GM08714 (cell line): ENCODE measurements around the gene DLG2.
"Not testable (repeated sequence)": the region's sequence is repeated elsewhere in the genome, so short reads cannot be mapped to it uniquely, and the experiment has no call there.

ENCODE experiments used
- H3K4me3 ChIP-seq: fragments of 200-500 bp; sonication (Bioruptor generic); 2 replicates; pipeline ENCODE4 v1.5.1; 2014; ENCODE audit warnings: mild to moderate bottlenecking, low read length, inconsistent platforms
- ZNF274 ChIP-seq: IDR thresholded peaks from 2 replicates; pipeline ENCODE4 v1.6.1; 2012; ENCODE audit warnings: mild to moderate bottlenecking, low read depth, low read length

Gene DLG2

DNA sequence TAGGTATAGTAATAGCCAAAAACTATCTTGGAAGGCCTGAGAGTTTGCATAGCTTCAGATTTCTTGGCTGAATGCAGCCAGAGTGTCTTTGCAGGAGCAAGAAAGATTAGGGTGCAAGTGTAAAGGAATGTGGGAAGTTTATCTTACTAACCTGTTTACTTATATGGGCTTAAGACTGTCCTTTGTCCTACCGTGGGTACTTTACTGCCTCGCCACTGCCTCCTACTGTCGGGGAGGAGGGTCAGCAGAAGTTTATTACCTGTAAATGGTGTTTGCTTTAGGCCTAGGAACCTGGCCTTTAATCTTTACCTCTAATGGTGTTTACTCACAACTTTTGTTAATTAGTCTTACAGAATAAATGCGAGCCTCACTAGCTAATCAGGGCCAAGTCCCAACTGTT lies 633.8 kb downstream of the DLG2 start:
- no peak for TF ChIP-seq ZNF274

DNA sequence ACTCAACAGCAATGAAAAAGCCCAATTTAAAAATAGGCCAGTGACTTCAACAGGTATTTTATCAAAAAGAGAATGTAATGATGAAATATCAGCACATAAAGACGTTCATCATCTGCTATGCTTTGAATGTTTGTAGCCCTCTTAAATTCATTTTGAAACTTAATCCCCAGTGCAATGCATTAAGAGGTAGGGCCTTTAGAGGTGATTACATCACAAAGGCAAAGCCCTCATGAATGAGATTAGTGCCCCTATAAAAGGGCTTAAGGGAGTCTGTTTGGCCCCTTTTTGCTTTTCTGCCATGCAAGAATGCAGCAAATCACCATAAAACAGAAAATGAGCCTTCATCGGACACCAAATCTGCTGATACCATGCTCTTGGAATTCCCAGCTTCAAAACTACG lies 637.0 kb downstream of the DLG2 start:
- no peak overlapping the region for H3K4me3 ChIP-seq
- no peak for TF ChIP-seq ZNF274

More for the DNA sequence above, 633.8 kb downstream of the DLG2 start:
- no peak overlapping the region for H3K4me3 ChIP-seq

DNA sequence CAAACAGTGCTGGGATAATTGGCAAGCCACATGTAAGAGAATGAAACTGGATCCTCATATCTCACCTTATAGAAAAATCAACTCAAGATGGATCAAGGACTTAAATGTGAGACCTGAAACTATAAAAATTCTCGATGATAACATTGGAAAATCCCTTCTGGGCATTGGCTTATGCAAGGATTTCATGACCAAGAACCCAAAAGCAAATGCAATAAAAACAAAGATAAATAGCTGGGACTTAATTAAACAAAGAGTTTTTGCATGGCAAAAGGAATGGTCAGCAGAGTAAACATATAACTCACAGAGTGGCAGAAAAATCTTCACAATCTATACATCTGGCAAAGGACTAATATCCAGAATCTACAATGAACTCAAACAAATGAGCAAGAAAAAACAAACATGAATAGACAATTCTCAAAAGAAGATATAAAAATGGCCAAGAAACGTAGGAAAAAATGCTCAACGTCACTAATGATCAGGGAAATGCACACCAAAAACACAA lies 639.4 kb downstream of the DLG2 start:
- not testable (repeated sequence) for H3K4me3 ChIP-seq

DNA sequence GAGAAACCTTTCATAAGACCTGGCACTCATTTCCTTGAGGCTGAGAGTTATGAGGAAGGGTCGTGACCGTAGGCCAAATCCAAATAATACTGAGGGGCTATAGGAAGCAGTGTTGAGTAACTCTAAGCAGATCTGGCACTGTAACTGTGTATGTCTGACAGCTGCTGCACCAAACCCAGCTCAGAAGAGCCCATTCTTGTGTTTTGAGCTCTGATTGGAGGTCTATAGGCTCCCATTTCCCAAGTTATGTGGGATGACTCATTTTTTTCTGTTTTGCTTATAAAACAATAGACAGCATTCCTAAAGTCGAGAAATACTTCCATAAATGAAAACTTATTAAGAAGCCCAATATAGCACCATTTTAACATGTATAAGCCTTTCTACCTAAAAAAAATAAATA lies 645.8 kb downstream of the DLG2 start:
- H3K4me3 ChIP-seq: no peak overlapping the region
- no peak for TF ChIP-seq ZNF274

DNA sequence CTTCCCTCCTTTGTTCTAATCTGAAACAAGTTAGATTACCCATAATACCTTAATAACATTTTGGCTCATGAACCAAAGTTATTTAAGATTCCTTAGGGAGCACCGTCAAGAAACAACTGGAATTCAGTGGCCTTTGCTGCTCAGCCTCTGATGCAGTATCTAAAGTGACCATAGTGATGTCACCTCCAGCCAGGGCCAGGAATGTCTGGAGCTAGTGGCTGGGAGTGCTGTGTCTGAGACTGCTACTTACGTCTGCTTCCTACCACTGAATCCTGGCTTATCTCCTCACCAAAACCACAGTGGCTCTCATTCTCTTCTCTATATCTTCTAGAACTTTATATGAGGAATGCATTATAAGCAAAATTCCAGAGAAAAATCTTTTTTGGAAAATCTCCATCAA lies 658.0 kb downstream of the DLG2 start:
- no peak overlapping the region for H3K4me3 ChIP-seq
- no peak for TF ChIP-seq ZNF274

DNA sequence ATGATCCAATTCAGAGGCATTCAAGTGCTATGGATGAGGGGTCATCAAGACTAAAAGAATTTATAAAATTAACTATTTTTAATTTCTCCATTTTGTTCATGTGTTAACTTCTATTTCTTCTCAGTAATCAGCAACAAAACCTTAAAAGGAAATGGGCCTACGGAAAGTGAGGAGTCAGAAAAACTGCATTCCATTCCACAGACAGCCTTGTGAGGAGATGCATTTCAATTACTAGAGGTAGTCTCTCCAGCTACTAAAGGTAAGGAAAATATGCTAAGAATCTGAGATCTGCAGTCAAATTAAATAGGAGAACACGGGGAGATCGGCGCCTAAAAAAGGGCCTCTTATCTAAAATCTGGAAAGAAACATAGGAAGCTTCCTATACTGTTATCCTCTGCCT lies 661.7 kb downstream of the DLG2 start:
- no peak for TF ChIP-seq ZNF274

DNA sequence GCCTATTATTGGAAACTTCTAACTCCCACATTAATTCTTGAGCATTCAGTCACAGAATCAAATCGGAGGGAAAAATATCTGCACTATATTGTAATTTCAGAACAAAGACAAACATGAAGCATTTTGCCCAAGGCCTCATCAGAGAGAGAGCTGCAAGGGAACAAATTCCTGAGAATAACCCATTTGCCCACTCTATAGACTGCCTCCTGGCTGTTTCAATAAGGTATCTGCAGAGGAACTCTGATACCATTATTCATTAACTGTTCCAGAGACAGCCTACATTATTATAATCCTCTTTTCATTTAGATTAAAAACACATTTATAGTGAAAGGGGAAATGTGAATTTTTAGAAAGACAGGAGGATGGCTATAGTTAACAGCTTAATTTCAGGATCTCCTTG lies 663.9 kb downstream of the DLG2 start:
- no peak overlapping the region for H3K4me3 ChIP-seq
- no peak for TF ChIP-seq ZNF274

More for the DNA sequence above, 661.7 kb downstream of the DLG2 start:
- H3K4me3 ChIP-seq: no peak overlapping the region

DNA sequence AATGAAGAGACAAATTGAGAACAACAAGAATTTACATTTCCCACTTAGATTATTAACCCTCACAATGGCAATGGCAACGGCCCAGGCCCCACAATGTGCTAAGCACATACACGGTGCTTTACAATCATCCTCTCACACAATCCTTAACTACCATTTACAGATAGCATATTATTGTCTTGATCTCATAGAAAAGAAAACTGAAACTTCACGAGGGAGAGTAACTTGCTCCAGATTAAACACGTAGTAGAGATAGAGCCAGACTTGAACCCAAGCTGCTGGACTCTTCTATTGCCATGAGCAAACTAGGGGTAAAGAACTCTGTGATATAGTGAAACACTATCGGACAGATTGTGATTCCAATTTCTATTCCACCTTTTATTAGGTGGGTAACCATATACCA lies 665.1 kb downstream of the DLG2 start:
- H3K4me3 ChIP-seq: no peak overlapping the region
- no peak for TF ChIP-seq ZNF274

DNA sequence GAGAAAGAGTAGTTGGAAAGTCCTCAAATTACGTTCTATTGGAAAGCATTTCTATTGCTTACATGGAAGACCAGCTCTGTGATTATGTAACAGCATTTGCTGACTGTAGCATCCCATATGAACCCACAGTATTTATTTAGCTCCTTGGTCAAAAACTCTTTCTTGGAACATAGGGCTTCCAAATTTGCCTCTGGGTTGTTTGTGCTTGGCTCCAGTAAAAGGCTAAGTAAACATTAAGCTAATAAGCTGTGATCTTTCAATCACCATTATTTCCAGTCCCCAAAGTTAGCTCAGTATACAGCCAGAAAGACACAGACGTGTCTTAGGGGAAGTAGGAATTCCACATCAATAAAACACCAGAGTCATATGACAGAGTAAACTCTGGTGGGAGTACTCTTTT lies 668.8 kb downstream of the DLG2 start:
- no peak overlapping the region for H3K4me3 ChIP-seq
- TF ChIP-seq ZNF274: no peak

DNA sequence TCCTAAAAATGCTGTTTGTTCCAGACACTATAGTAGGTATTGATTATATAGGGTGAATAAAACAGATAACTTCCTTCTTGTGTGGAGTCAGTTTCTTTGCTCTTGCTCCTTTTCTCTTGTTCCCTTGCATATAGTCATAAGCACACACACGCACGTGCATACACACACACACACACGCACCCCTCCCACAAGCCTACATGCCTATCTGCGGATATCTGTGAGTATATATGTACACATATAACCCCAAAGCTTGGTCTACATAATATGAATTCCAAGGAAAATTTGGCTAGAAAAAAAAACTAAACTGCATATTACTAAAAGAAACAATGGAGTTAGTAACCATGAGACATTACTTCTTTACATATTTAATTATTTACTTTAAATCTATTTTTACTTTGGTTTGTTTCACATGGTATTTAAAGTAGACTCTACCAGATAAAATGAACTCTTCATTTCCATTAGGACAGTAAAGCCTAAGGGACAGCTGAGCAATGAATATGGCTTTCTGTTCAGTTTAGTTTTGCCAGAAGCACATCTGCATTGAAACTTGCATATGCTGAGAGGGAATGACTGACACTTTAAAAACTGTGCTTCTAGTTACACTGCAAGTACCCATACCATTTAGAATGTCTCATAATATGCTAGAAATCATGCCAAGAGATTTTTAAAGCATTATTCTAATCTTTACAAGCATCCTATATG lies 676.4 kb downstream of the DLG2 start:
- no peak for TF ChIP-seq ZNF274
- H3K4me3 ChIP-seq: no peak overlapping the region

DNA sequence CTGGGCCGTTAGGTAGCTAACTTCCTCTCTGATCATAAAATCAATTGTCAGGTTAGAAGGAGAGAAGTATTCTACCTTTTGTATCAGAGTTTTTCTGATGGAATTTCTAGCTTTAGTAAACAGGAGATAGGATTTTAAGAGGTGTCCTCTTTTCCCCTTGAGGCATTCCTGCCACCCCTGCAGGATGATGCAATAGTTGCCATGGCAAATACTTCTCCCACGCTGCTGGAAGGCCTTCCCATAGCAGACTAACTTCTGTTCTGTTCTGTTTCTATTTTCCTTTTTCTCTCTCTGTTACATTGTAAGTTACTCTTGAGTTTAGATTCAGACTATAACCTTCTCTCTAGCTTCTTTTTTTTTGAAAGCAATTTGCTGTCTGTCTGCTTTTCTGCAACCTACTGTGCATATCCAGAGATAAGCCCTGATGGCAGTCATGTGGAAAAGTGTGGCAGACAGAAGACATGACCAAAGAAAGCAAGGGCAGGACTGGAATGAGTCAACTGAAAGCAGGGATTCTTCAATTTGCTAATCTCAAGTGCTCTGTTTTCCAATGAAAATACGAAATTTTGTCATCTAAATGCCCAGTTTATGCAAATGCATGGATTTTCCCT lies 679.1 kb downstream of the DLG2 start:
- no peak for TF ChIP-seq ZNF274

DNA sequence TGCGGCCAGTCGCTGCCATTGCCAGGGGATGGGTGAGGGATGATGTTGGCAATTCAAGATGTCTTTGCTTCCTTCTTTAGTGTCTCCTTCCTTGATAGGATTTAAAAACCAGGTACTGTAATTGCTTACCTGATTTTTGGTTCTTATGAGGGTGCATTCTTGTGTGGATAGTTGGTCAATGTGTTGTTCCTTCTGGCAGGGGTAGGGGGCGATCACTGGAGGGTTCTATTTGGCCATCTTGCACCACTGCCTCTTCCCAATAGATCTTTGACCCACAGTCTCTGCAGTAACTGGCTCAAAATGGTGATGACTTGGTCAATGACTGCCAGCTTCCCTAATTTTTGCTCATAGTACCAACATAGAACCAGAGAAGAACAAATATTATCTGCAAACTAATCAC lies 680.1 kb downstream of the DLG2 start:
- TF ChIP-seq ZNF274: no peak
- H3K4me3 ChIP-seq: no peak overlapping the region

More for the DNA sequence above, 679.1 kb downstream of the DLG2 start:
- H3K4me3 ChIP-seq: no peak overlapping the region

DNA sequence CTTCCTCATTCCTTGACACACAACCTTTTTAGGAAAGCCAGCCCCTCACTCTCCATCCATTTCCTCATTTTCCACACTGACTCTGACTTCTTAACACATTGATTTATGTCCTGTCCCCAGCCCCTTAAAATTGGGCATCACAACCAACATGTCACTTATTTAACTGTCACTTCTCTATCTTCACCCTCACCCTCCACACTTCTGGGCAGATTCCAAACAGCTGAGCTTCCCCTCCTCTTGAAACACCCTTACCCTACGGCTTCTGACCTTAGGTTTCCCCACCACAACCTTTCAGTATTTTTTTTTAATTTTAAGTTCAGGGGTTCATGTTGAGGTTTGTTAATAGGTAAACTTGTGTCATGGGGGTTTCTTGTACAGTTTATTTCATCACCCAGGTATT lies 696.3 kb downstream of the DLG2 start:
- no peak overlapping the region for H3K4me3 ChIP-seq
- TF ChIP-seq ZNF274: no peak

DNA sequence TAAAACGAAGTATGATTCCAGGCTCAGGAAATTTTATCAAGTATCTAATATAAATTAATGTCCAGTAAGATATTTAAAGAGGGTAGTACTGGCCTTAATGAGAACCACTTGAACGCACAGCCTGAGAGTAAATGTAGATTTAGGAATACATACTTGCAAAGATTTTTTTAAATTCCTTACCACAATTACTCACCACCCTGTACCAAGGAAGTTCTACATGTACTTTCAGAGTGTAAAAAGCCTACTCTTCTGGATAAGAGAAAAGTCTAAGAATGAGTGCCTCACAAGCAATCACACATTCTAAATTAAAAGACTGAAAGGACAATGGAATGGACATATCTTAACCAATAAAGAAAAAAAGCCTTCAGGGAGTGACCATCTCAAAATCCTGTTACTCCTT lies 697.4 kb downstream of the DLG2 start:
- TF ChIP-seq ZNF274: no peak
- no peak overlapping the region for H3K4me3 ChIP-seq

DNA sequence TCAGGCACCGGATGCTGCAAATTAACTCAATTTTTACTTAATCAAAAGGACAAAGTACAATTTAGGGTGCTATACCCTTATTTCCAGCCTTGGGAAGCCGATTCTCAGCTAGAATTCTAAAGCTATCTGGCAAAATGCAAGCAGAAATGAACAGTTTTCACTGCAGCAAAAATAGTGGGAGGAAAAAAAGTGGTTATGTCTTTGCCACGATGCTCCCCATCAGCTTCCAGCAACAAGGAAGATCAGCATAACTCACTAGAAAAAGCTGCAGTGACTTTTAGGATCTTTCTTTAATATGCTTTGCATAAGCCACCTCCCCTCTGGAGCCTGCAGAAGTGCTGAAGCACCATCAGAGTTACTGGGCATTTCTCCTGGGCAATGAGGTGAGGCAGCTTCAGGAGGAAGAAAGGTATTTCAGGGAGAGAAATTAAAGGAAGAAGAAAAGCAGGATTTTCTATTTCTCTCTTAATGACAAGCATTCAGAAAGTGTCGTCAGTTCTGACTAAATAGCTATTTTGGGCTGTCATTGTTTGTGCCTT lies 702.9 kb downstream of the DLG2 start:
- H3K4me3 ChIP-seq: no peak overlapping the region
- TF ChIP-seq ZNF274: no peak
